ENCODE measurements around the gene TSSC4.

Gene TSSC4

GRCh38 chr11:2388431-2389376, 11.8 kb upstream of the TSSC4 start:
- no peak for TF ChIP-seq SIN3A (IDR thresholded peaks at IDR 0.05; ENCODE audit: borderline replicate concordance, insufficient read depth, low read length)
- TF ChIP-seq FOXP2 (optimal IDR thresholded peaks at IDR 0.05; ENCODE audit: borderline replicate concordance, extremely low read depth, extremely low read length, insufficient read depth), result no peak
- TF ChIP-seq REST (IDR thresholded peaks at IDR 0.05; ENCODE audit: insufficient read depth in 1 of 2, low read depth in 2 of 2, low read length in 2 of 2), result no peak
- TF ChIP-seq POLR2AphosphoS5 (IDR thresholded peaks at IDR 0.05; ENCODE audit: low read depth, low read length), result no peak
- TF ChIP-seq TAF1 (IDR thresholded peaks at IDR 0.05; ENCODE audit: borderline replicate concordance, insufficient read depth, low read length), result no peak

- TF ChIP-seq TAF1 (IDR thresholded peaks at IDR 0.05; ENCODE audit: borderline replicate concordance, insufficient read depth, low read length), result no peak
- TF ChIP-seq POLR2AphosphoS5 (IDR thresholded peaks at IDR 0.05; ENCODE audit: low read depth, low read length), result no peak
Measured at GRCh38 chr11:2389377-2390026, 11.0 kb upstream of the TSSC4 start.

DNA sequence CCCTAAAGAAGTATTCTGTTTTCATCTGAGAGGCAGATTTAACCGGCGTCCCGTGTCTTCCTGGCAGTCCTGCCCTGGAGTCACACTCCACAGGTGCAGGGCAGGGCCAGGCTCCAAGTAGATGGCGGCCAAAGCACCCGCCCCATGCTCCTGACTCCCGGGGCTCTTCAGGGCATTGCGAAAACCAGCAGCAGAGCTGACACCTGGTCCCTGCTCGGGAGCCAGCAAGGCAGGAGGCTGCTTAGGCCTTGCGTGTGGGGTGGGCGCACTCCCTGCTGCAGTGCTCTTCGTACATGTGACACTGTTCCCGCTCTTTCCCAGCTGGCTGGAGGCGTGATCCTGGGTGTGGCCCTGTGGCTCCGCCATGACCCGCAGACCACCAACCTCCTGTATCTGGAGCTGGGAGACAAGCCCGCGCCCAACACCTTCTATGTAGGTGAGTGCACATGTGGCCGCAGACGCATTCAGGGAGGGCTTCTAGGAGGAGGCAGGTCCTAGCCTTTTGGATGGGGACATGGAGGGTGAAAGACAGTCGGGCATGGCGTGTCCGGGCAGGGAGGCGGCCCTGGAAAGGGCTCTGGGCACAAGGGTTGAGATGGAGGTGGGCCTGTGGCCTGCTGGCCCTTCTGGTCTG, 10.3 kb upstream of the TSSC4 start:
- no peak for TF ChIP-seq TAF1 (IDR thresholded peaks at IDR 0.05; ENCODE audit: borderline replicate concordance, insufficient read depth, low read length)
- TF ChIP-seq REST (IDR thresholded peaks at IDR 0.05; ENCODE audit: insufficient read depth in 1 of 2, low read depth in 2 of 2, low read length in 2 of 2), result no peak
- no peak for TF ChIP-seq POLR2AphosphoS5 (IDR thresholded peaks at IDR 0.05; ENCODE audit: low read depth, low read length)
- no peak for TF ChIP-seq FOXP2 (optimal IDR thresholded peaks at IDR 0.05; ENCODE audit: borderline replicate concordance, extremely low read depth, extremely low read length, insufficient read depth)
- TF ChIP-seq SIN3A (IDR thresholded peaks at IDR 0.05; ENCODE audit: borderline replicate concordance, insufficient read depth, low read length), result no peak

DNA sequence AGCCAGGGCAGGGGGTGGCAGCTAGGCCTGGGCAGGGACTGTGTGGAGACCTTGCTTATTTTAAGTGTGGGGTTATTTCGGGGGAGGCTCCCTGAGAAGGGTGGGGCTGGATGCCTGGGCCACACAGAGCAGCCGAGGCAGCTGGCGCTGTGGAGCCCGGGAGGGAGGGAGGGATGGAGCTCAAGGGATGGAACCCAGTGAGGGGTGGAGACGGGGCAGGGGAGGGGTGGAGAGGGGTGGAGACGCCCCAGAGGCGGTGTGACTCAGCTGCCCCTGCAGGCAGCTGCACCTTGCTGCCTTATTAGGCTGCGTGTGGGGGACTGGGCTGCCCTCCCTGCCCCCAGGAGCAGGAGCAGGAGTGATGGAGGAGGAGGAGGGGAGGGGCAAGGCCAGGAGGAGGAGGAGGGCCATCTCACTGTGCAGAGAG, 9.8 kb upstream of the TSSC4 start:
- TF ChIP-seq TAF1 (IDR thresholded peaks at IDR 0.05; ENCODE audit: borderline replicate concordance, insufficient read depth, low read length) (no peak), SIN3A (IDR thresholded peaks at IDR 0.05; ENCODE audit: borderline replicate concordance, insufficient read depth, low read length) (no peak), FOXP2 (optimal IDR thresholded peaks at IDR 0.05; ENCODE audit: borderline replicate concordance, extremely low read depth, extremely low read length, insufficient read depth) (no peak), POLR2AphosphoS5 (IDR thresholded peaks at IDR 0.05; ENCODE audit: low read depth, low read length) (no peak)

- TF ChIP-seq TAF1 (IDR thresholded peaks at IDR 0.05; ENCODE audit: borderline replicate concordance, insufficient read depth, low read length) (no peak), REST (IDR thresholded peaks at IDR 0.05; ENCODE audit: insufficient read depth in 1 of 2, low read depth in 2 of 2, low read length in 2 of 2) (no peak), POLR2AphosphoS5 (IDR thresholded peaks at IDR 0.05; ENCODE audit: low read depth, low read length) (no peak), SIN3A (IDR thresholded peaks at IDR 0.05; ENCODE audit: borderline replicate concordance, insufficient read depth, low read length) (no peak), FOXP2 (optimal IDR thresholded peaks at IDR 0.05; ENCODE audit: borderline replicate concordance, extremely low read depth, extremely low read length, insufficient read depth) (no peak)
Measured at GRCh38 chr11:2391181-2391975, 9.2 kb upstream of the TSSC4 start.
